ENCODE results near the gene SEMA7A. TPM values are rescaled to one million over a fixed set of nuclear protein-coding genes. Genes with fewer than 3 reads are reported as not detected.

The SEMA7A gene
- total and polyA plus RNA-seq, 9 of the 15 experiments (the other 6 are each of a cell fraction or from before 2014, with no cell fraction given) = 0.04 to 8.2 (median 5.4) TPM; not detected in 1

GRCh38 chr15:74460871-74461846, 27.4 kb upstream of the SEMA7A start, which contains the start of gene UBL7 (continued):
- TF ChIP-seq MNT (conservative IDR thresholded peaks at IDR 0.05) (peak; percentile 86 to 92), POLR2AphosphoS2 (IDR thresholded peaks at IDR 0.05; ENCODE audit: low read length) (no peak), ATF7 (IDR thresholded peaks at IDR 0.05) (peak; percentile 71; the same call in 1 of the 2 replicates), HMG20B (CRISPR knock-in tag; IDR thresholded peaks at IDR 0.05) (no peak), ZNF699 (CRISPR knock-in tag; IDR thresholded peaks at IDR 0.05; ENCODE audit: insufficient replicate concordance) (no peak), RFX7 (CRISPR knock-in tag; IDR thresholded peaks at IDR 0.05) (no peak), SMC3 (conservative IDR thresholded peaks at IDR 0.05; ENCODE audit: insufficient read depth, low read depth, low read length) (no peak), XRCC3 (IDR thresholded peaks at IDR 0.05) (no peak), CBX8 (IDR thresholded peaks at IDR 0.05; ENCODE audit: borderline replicate concordance, extremely low read depth, low read depth, low read length, poor library complexity, severe bottlenecking) (no peak), HLTF (IDR thresholded peaks at IDR 0.05) (no peak), SMAD4 (CRISPR knock-in tag; conservative IDR thresholded peaks at IDR 0.05) (peak; percentile 93), ETV1 (tag; conservative IDR thresholded peaks at IDR 0.05; ENCODE audit: low read depth) (peak; percentile 94), EP300 (IDR thresholded peaks at IDR 0.05; ENCODE audit: low read length) (peak; percentile 55), ZNF277 (CRISPR knock-in tag; IDR thresholded peaks at IDR 0.05; ENCODE audit: borderline replicate concordance) (no peak), HES1 (IDR thresholded peaks at IDR 0.05; ENCODE audit: low read depth) (no peak), ZNF124 (CRISPR knock-in tag; IDR thresholded peaks at IDR 0.05) (no peak), USF2 (CRISPR knock-in tag; IDR thresholded peaks at IDR 0.05) (no peak)

Data from K562 (cell line).